ENCODE measurements around the gene EHHADH.

Gene EHHADH

GRCh38 chr3:185204894-185205293, 49.0 kb downstream of the EHHADH start:
- TF ChIP-seq, protein P1, sequence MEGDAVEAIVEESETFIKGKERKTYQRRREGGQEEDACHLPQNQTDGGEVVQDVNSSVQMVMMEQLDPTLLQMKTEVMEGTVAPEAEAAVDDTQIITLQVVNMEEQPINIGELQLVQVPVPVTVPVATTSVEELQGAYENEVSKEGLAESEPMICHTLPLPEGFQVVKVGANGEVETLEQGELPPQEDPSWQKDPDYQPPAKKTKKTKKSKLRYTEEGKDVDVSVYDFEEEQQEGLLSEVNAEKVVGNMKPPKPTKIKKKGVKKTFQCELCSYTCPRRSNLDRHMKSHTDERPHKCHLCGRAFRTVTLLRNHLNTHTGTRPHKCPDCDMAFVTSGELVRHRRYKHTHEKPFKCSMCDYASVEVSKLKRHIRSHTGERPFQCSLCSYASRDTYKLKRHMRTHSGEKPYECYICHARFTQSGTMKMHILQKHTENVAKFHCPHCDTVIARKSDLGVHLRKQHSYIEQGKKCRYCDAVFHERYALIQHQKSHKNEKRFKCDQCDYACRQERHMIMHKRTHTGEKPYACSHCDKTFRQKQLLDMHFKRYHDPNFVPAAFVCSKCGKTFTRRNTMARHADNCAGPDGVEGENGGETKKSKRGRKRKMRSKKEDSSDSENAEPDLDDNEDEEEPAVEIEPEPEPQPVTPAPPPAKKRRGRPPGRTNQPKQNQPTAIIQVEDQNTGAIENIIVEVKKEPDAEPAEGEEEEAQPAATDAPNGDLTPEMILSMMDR (IDR thresholded peaks at IDR 0.05; ENCODE audit: low read depth, low read length) = no peak
- TF ChIP-seq POLR2A (IDR thresholded peaks at IDR 0.05; ENCODE audit: extremely low read depth, insufficient read length) = no peak
- TF ChIP-seq, protein P2, sequence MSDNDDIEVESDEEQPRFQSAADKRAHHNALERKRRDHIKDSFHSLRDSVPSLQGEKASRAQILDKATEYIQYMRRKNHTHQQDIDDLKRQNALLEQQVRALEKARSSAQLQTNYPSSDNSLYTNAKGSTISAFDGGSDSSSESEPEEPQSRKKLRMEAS (IDR thresholded peaks at IDR 0.05; ENCODE audit: low read depth, low read length) = no peak
- TF ChIP-seq MYC (IDR thresholded peaks at IDR 0.05; ENCODE audit: low read depth, low read length) = no peak

DNA sequence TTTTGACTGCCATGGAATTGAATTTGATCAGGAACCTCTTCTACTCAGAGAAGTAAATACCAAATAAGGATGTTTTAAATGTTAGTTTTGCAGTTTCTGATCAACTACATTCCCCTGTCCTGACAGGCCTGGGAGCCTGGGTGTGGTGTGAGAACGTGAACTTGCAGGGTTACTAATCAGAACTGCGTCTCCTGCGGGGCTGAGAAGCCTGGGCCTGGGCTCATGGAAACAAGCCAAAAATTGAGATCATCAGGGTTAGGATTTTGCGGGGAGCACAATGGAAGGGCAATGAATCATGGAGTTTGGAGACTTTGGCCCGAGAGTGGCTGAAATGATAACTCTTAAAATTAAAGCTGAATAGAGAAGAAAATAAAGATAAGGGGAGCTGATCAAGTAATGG, 53.2 kb downstream of the EHHADH start:
- TF ChIP-seq, protein P1 (IDR thresholded peaks at IDR 0.05; ENCODE audit: low read depth, low read length) = no peak
- TF ChIP-seq MYC (IDR thresholded peaks at IDR 0.05; ENCODE audit: low read depth, low read length) (no peak), POLR2A (IDR thresholded peaks at IDR 0.05; ENCODE audit: extremely low read depth, insufficient read length) (no peak)
- TF ChIP-seq, protein P2 (IDR thresholded peaks at IDR 0.05; ENCODE audit: low read depth, low read length) = no peak
- no peak overlapping the region for H3K4me3 ChIP-seq (ENCODE audit: low read depth, low read length)
- no peak for DNase-seq (ENCODE audit: low read depth)

More at GRCh38 chr3:185204894-185205293, 49.0 kb downstream of the EHHADH start:
- H3K4me3 ChIP-seq (ENCODE audit: low read depth, low read length) = no peak overlapping the region
- no peak for DNase-seq (ENCODE audit: low read depth)

GRCh38 chr3:185199671-185200070, 54.2 kb downstream of the EHHADH start:
- H3K4me3 ChIP-seq (ENCODE audit: low read depth, low read length) = no peak overlapping the region
- no peak for DNase-seq (ENCODE audit: low read depth)
- TF ChIP-seq, protein P2 (IDR thresholded peaks at IDR 0.05; ENCODE audit: low read depth, low read length) = no peak
- TF ChIP-seq MYC (IDR thresholded peaks at IDR 0.05; ENCODE audit: low read depth, low read length) (no peak), POLR2A (IDR thresholded peaks at IDR 0.05; ENCODE audit: extremely low read depth, insufficient read length) (no peak)
- TF ChIP-seq, protein P1 (IDR thresholded peaks at IDR 0.05; ENCODE audit: low read depth, low read length) = no peak

- no peak for DNase-seq (ENCODE audit: low read depth)
- TF ChIP-seq, protein P2 (IDR thresholded peaks at IDR 0.05; ENCODE audit: low read depth, low read length) = no peak
- no peak for TF ChIP-seq MYC (IDR thresholded peaks at IDR 0.05; ENCODE audit: low read depth, low read length)
- no peak overlapping the region for H3K4me3 ChIP-seq (ENCODE audit: low read depth, low read length)
Observed at GRCh38 chr3:185199206-185199605, 54.6 kb downstream of the EHHADH start.

DNA sequence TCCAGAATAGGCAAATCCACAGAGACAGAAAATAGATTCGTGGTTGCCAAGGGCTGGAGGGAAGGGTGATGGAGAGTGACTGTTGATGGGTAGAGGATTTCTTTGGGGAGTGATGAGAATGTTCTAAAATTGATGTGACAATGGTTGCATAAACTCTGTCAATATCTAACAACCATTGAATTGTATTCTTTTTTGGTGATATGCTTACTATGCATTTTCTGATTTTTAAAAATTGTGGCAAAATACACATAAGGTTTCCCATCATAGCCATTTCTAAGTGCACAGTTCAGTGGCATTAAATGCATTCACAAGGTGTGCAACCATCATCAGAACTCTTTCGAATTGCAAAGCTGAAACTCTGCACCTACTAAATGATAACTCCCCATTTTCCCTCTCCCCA, 56.8 kb downstream of the EHHADH start:
- no peak for TF ChIP-seq POLR2A (IDR thresholded peaks at IDR 0.05; ENCODE audit: extremely low read depth, insufficient read length)
- TF ChIP-seq, protein P2 (IDR thresholded peaks at IDR 0.05; ENCODE audit: low read depth, low read length) = no peak
- no peak for TF ChIP-seq MYC (IDR thresholded peaks at IDR 0.05; ENCODE audit: low read depth, low read length)
- TF ChIP-seq, protein P1 (IDR thresholded peaks at IDR 0.05; ENCODE audit: low read depth, low read length) = no peak
- no peak overlapping the region for H3K4me3 ChIP-seq (ENCODE audit: low read depth, low read length)
- no peak for DNase-seq (ENCODE audit: low read depth)

GRCh38 chr3:185195652-185196051, 58.2 kb downstream of the EHHADH start:
- no peak overlapping the region for H3K4me3 ChIP-seq (ENCODE audit: low read depth, low read length)
- no peak for DNase-seq (ENCODE audit: low read depth)
- TF ChIP-seq, protein P2 (IDR thresholded peaks at IDR 0.05; ENCODE audit: low read depth, low read length) = no peak
- TF ChIP-seq POLR2A (IDR thresholded peaks at IDR 0.05; ENCODE audit: extremely low read depth, insufficient read length) = no peak
- no peak for TF ChIP-seq MYC (IDR thresholded peaks at IDR 0.05; ENCODE audit: low read depth, low read length)
- TF ChIP-seq, protein P1 (IDR thresholded peaks at IDR 0.05; ENCODE audit: low read depth, low read length) = no peak
